HL-60 (cell line): ENCODE measurements around the gene BNIP1.

ENCODE experiments used
- DNase-seq, 2 experiments: peaks; one replicate each; pipeline ENCODE4 v3.0.0-alpha.2; 2010 to 2020; ENCODE audit warnings: low read depth in 1 of 2, low spot score in 1 of 2
- H3K27ac ChIP-seq: fragments of 250-450 bp; sonication (Bioruptor Pico); replicated peaks from 2 replicates; pipeline ENCODE4 v1.5.1; 2020; ENCODE audit warnings: mild to moderate bottlenecking, moderate library complexity
- H3K27me3 ChIP-seq: fragments of 250-450 bp; sonication (Bioruptor Pico); 2 replicates; pipeline ENCODE4 v1.5.1; 2021; ENCODE audit warnings: mild to moderate bottlenecking, moderate library complexity; ENCODE audit not compliant: insufficient read depth, poor library complexity, severe bottlenecking
- H3K4me3 ChIP-seq: replicated peaks from 2 replicates; pipeline ENCODE4 v1.5.1; 2011; ENCODE audit warnings: mild to moderate bottlenecking, control low read depth, low read length; ENCODE audit not compliant: insufficient read depth
- GABPA ChIP-seq: IDR thresholded peaks from 2 replicates; pipeline ENCODE4 v1.6.1; 2012; ENCODE audit warnings: low read depth
- POLR2AphosphoS5 ChIP-seq: IDR thresholded peaks from 2 replicates; pipeline ENCODE4 v1.6.1; 2012; ENCODE audit warnings: low read depth
- SPI1 ChIP-seq: IDR thresholded peaks from 2 replicates; pipeline ENCODE4 v1.6.1; 2012; ENCODE audit warnings: low read depth, mild to moderate bottlenecking, borderline replicate concordance
- TF ChIP-seq, protein P1 (sequence below): IDR thresholded peaks from 2 replicates; pipeline ENCODE4 v1.6.1; 2012; ENCODE audit warnings: low read depth; ENCODE audit not compliant: insufficient replicate concordance
- TF ChIP-seq, protein P2 (sequence below): IDR thresholded peaks from one replicate; pipeline ENCODE4 v1.5.1; 2011; ENCODE audit warnings: low read length, control low read depth, inconsistent platforms; ENCODE audit not compliant: insufficient read depth

Gene BNIP1

DNA sequence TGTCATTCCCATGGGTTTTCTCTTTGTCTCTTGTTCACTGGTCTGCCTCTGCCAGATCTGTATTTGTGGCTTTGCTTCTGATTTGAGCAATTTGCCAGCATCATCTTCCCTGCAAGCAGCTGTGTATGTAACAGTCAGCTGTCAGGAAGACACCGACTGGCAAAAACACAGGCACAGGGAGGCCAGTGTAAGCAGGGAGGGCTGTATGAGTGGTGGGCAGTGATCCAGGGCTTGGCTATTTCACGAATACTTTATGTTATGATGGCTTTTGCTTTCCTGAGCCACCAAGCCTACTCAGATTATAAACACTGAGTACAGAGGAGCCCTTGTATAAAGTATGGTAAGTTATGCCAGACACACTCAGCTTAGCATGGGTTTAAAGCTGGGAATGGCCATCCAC, 11.6 kb downstream of the BNIP1 start:
- Histone ChIP-seq H3K4me3 (no peak overlapping the region), H3K27ac (no peak overlapping the region), H3K27me3 (no peaks in the 10 kb centered on the region)
- TF ChIP-seq, protein P1, sequence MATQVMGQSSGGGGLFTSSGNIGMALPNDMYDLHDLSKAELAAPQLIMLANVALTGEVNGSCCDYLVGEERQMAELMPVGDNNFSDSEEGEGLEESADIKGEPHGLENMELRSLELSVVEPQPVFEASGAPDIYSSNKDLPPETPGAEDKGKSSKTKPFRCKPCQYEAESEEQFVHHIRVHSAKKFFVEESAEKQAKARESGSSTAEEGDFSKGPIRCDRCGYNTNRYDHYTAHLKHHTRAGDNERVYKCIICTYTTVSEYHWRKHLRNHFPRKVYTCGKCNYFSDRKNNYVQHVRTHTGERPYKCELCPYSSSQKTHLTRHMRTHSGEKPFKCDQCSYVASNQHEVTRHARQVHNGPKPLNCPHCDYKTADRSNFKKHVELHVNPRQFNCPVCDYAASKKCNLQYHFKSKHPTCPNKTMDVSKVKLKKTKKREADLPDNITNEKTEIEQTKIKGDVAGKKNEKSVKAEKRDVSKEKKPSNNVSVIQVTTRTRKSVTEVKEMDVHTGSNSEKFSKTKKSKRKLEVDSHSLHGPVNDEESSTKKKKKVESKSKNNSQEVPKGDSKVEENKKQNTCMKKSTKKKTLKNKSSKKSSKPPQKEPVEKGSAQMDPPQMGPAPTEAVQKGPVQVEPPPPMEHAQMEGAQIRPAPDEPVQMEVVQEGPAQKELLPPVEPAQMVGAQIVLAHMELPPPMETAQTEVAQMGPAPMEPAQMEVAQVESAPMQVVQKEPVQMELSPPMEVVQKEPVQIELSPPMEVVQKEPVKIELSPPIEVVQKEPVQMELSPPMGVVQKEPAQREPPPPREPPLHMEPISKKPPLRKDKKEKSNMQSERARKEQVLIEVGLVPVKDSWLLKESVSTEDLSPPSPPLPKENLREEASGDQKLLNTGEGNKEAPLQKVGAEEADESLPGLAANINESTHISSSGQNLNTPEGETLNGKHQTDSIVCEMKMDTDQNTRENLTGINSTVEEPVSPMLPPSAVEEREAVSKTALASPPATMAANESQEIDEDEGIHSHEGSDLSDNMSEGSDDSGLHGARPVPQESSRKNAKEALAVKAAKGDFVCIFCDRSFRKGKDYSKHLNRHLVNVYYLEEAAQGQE = no peak
- TF ChIP-seq SPI1 = no peak
- TF ChIP-seq GABPA = no peak
- no peak for TF ChIP-seq POLR2AphosphoS5
- TF ChIP-seq, protein P2, sequence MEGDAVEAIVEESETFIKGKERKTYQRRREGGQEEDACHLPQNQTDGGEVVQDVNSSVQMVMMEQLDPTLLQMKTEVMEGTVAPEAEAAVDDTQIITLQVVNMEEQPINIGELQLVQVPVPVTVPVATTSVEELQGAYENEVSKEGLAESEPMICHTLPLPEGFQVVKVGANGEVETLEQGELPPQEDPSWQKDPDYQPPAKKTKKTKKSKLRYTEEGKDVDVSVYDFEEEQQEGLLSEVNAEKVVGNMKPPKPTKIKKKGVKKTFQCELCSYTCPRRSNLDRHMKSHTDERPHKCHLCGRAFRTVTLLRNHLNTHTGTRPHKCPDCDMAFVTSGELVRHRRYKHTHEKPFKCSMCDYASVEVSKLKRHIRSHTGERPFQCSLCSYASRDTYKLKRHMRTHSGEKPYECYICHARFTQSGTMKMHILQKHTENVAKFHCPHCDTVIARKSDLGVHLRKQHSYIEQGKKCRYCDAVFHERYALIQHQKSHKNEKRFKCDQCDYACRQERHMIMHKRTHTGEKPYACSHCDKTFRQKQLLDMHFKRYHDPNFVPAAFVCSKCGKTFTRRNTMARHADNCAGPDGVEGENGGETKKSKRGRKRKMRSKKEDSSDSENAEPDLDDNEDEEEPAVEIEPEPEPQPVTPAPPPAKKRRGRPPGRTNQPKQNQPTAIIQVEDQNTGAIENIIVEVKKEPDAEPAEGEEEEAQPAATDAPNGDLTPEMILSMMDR = no peak
- DNase-seq = no peak

DNA sequence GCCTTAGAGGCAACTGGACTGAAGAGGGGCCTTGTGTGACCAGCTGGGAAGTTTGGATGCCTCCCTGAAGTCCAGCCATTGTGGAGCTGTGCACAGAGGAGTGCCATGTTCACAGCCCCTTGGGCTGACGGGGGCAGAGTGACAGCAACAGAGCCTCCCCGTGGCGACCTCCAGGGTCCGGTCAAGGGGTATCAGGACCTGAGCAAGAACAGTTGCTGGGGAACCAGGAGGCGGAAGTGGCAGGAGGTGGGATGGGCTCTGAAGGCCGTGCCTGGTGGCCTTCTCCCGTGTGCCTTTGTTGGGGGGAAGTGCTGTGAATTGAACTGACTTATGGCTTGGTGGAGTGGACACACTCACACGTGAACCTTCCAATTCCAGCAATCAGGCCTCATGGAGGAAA, 14.0 kb downstream of the BNIP1 start:
- DNase-seq = no peak
- Histone ChIP-seq H3K4me3 (no peak overlapping the region), H3K27ac (no peak overlapping the region), H3K27me3 (no peaks in the 10 kb centered on the region)
- TF ChIP-seq, protein P2 = no peak
- TF ChIP-seq SPI1 (no peak), GABPA (no peak), POLR2AphosphoS5 (no peak)
- TF ChIP-seq, protein P1 = no peak

DNA sequence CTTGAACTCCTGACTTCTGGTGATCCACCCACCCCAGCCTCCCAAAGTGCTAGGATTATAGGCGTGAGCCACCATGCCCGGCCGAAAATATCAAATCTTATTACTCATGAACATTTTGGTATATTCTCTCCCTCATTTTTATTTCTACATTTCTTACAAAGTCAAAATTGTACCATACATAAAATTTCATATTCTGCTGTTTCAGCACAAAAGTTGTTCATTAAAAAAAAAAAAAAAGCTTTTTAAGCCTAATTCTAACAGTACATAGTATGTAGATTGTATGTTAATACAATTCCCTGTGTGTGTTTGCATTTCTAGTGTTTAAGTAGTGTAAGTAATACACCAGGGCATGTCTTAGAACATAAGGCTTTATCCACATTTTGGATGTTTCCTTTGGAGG, 14.9 kb downstream of the BNIP1 start:
- TF ChIP-seq, protein P1 = no peak
- TF ChIP-seq, protein P2 = no peak
- no peak for TF ChIP-seq GABPA
- Histone ChIP-seq H3K4me3 (no peak overlapping the region), H3K27me3 (no peaks in the 10 kb centered on the region), H3K27ac (no peak overlapping the region)
- DNase-seq = no peak
